ENCODE results near the gene SEMA5B. TPM values are rescaled to one million over a fixed set of nuclear protein-coding genes. Genes with fewer than 3 reads are reported as not detected.

The SEMA5B gene
- total RNA-seq, 3 donors from 2014 or later (not counting 1 experiment from before 2014, with no cell fraction given) = 0.23 TPM; not detected in 2

- DNase-seq (no peak), ATAC-seq (no peak)
- TF ChIP-seq CTCF (IDR thresholded peaks at IDR 0.05) = no peak
- Histone ChIP-seq H3K4me1 (ENCODE audit: control insufficient read depth, insufficient read depth, low read length) (no peaks in the 10 kb centered on the region), H3K4me3 (ENCODE audit: low read length) (no peak overlapping the region), H3K27me3 (ENCODE audit: control insufficient read depth, insufficient read depth, low read length) (peaks cover 2% of the 10 kb centered on the region), H3K27ac (ENCODE audit: low read length) (no peak overlapping the region), H3K36me3 (ENCODE audit: control insufficient read depth, insufficient read depth, low read length) (no peaks in the 10 kb centered on the region), H3K9me3 (ENCODE audit: control insufficient read depth, insufficient read depth, low read length) (no peaks in the 10 kb centered on the region)
- Mint-ChIP-seq H3K4me1 (no peaks in the 10 kb centered on the region), H3K27ac (no peak overlapping the region), H3K9me3 (no peaks in the 10 kb centered on the region), H3K27me3 (ENCODE audit: low read depth in 2 of 2) (peaks cover 1 to 6% of the 10 kb centered on the region in 2 donors), H3K36me3 (no peaks in the 10 kb centered on the region), H3K4me3 (no peak overlapping the region)
- intact Hi-C loops (cut with micrococcal nuclease) = no loop called here
- 91% methylated on average over 10 of the region's 10 CpGs for WGBS (ENCODE audit: insufficient coverage)
Measured at GRCh38 chr3:122927726-122928125, 99.8 kb downstream of the SEMA5B start.

GRCh38 chr3:122926811-122927210, 100.8 kb downstream of the SEMA5B start:
- Histone ChIP-seq H3K4me1 (ENCODE audit: control insufficient read depth, insufficient read depth, low read length) (no peaks in the 10 kb centered on the region), H3K27ac (ENCODE audit: low read length) (no peak overlapping the region), H3K9me3 (ENCODE audit: control insufficient read depth, insufficient read depth, low read length) (no peaks in the 10 kb centered on the region), H3K4me3 (ENCODE audit: low read length) (no peak overlapping the region), H3K36me3 (ENCODE audit: control insufficient read depth, insufficient read depth, low read length) (no peaks in the 10 kb centered on the region), H3K27me3 (ENCODE audit: control insufficient read depth, insufficient read depth, low read length) (peaks cover 2% of the 10 kb centered on the region)
- Mint-ChIP-seq H3K9me3 (no peaks in the 10 kb centered on the region), H3K4me3 (no peak overlapping the region), H3K4me1 (no peaks in the 10 kb centered on the region), H3K27me3 (ENCODE audit: low read depth in 2 of 2) (peaks cover 0 to 11% of the 10 kb centered on the region in 2 donors), H3K36me3 (no peaks in the 10 kb centered on the region), H3K27ac (no peak overlapping the region)
- 100% methylated on average over 2 of the region's 3 CpGs for WGBS (ENCODE audit: insufficient coverage)
- DNase-seq (no peak), ATAC-seq (no peak)
- intact Hi-C loops (cut with micrococcal nuclease) = no loop called here
- TF ChIP-seq CTCF (IDR thresholded peaks at IDR 0.05) = no peak

- H3K4me1 ChIP-seq (ENCODE audit: control insufficient read depth, insufficient read depth, low read length) = no peaks in the 10 kb centered on the region
- ATAC-seq = no peak
- H3K27ac ChIP-seq (ENCODE audit: low read length) = no peak overlapping the region
- H3K36me3 ChIP-seq (ENCODE audit: control insufficient read depth, insufficient read depth, low read length) = no peaks in the 10 kb centered on the region
- Mint-ChIP-seq H3K27me3 (ENCODE audit: low read depth in 2 of 2) (peaks cover 2 to 14% of the 10 kb centered on the region in 2 donors), H3K4me1 (no peaks in the 10 kb centered on the region), H3K9me3 (no peaks in the 10 kb centered on the region), H3K36me3 (no peaks in the 10 kb centered on the region), H3K27ac (no peak overlapping the region), H3K4me3 (no peak overlapping the region)
- 93% methylated on average over 20 of the region's 20 CpGs for WGBS (ENCODE audit: insufficient coverage)
- H3K4me3 ChIP-seq (ENCODE audit: low read length) = no peak overlapping the region
- TF ChIP-seq CTCF (IDR thresholded peaks at IDR 0.05) = no peak
- peaks cover 4% of the 10 kb centered on the region for H3K27me3 ChIP-seq (ENCODE audit: control insufficient read depth, insufficient read depth, low read length)
- no peaks in the 10 kb centered on the region for H3K9me3 ChIP-seq (ENCODE audit: control insufficient read depth, insufficient read depth, low read length)
- DNase-seq = no peak
- intact Hi-C loops (cut with micrococcal nuclease) = no loop called here
Measured at GRCh38 chr3:122926322-122926721, 101.2 kb downstream of the SEMA5B start.

- H3K36me3 ChIP-seq (ENCODE audit: control insufficient read depth, insufficient read depth, low read length) = no peaks in the 10 kb centered on the region
- no peak overlapping the region for H3K4me3 Mint-ChIP-seq
- ATAC-seq (no peak), DNase-seq (no peak)
- H3K4me1 Mint-ChIP-seq = no peaks in the 10 kb centered on the region
- H3K9me3 ChIP-seq (ENCODE audit: control insufficient read depth, insufficient read depth, low read length) = no peaks in the 10 kb centered on the region
- 61% methylated on average over 1 of the region's 1 CpG for WGBS (ENCODE audit: insufficient coverage)
- H3K9me3 Mint-ChIP-seq = no peaks in the 10 kb centered on the region
- no peak for TF ChIP-seq CTCF (IDR thresholded peaks at IDR 0.05)
- no peak overlapping the region for H3K27ac ChIP-seq (ENCODE audit: low read length)
- no peaks in the 10 kb centered on the region for H3K36me3 Mint-ChIP-seq
- no peak overlapping the region for H3K27ac Mint-ChIP-seq
- peaks cover 8 to 18% of the 10 kb centered on the region in 2 donors for H3K27me3 Mint-ChIP-seq (ENCODE audit: low read depth in 2 of 2)
- peaks cover 4% of the 10 kb centered on the region for H3K27me3 ChIP-seq (ENCODE audit: control insufficient read depth, insufficient read depth, low read length)
- no peaks in the 10 kb centered on the region for H3K4me1 ChIP-seq (ENCODE audit: control insufficient read depth, insufficient read depth, low read length)
- intact Hi-C loops (cut with micrococcal nuclease) = no loop called here
- H3K4me3 ChIP-seq (ENCODE audit: low read length) = no peak overlapping the region
Measured at GRCh38 chr3:122925756-122926155, 101.8 kb downstream of the SEMA5B start.

Measured in natural killer cell (primary cell).